ENCODE results near the gene RBMS1. TPM values are rescaled to one million over a fixed set of nuclear protein-coding genes. Genes with fewer than 3 reads are reported as not detected.

RBMS1 gene
- total RNA-seq, 1 experiment from 2014 or later = 65.4 TPM

- H3K36me3 Mint-ChIP-seq (ENCODE audit: insufficient read depth, unreplicated experiment) = peaks cover 51% of the 10 kb centered on the region
- peak; percentile 64 for DNase-seq (ENCODE audit: unreplicated experiment)
- intact Hi-C loops (cut with micrococcal nuclease) = no loop called here
- H3K27me3 Mint-ChIP-seq (ENCODE audit: insufficient read depth, unreplicated experiment) = no peaks in the 10 kb centered on the region
- H3K4me3 Mint-ChIP-seq (ENCODE audit: unreplicated experiment) = no peak overlapping the region
- ChIA-PET CTCF (interaction anchor here (0.7 to 0.9 kb wide), 3 partner anchors 36 to 179 kb away, joined by 3 to 4 read pairs (median 3); no protein-coding TSS in a partner anchor), POLR2A (interaction anchor here (0.6 kb wide), 1 partner anchor 148 kb away, joined by 3 read pairs; no protein-coding TSS in a partner anchor)
- TF ChIP-seq CTCF (IDR thresholded peaks at IDR 0.05; ENCODE audit: unreplicated experiment) = no peak
- no TSS peak for BruUV-seq (replicated peaks)
- peak overlapping the region; percentile 86 for H3K27ac Mint-ChIP-seq (ENCODE audit: low read depth, unreplicated experiment)
- H3K4me1 Mint-ChIP-seq (ENCODE audit: insufficient read depth, unreplicated experiment) = peaks cover 41% of the 10 kb centered on the region
- no peaks in the 10 kb centered on the region for H3K9me3 Mint-ChIP-seq (ENCODE audit: unreplicated experiment)
These were observed 205.3 kb downstream of the RBMS1 start for GRCh38 chr2:160288324-160288723.

GRCh38 chr2:160287476-160287875 is 206.1 kb downstream of the RBMS1 start:
- H3K27me3 Mint-ChIP-seq (ENCODE audit: insufficient read depth, unreplicated experiment) = no peaks in the 10 kb centered on the region
- H3K36me3 Mint-ChIP-seq (ENCODE audit: insufficient read depth, unreplicated experiment) = peaks cover 60% of the 10 kb centered on the region
- H3K4me3 Mint-ChIP-seq (ENCODE audit: unreplicated experiment) = no peak overlapping the region
- ChIA-PET POLR2A (interaction anchor here (0.6 kb wide), 2 partner anchors 47 to 864 kb away, joined by 3 to 4 read pairs; no protein-coding TSS in a partner anchor), CTCF (no interaction called here)
- intact Hi-C loops (cut with micrococcal nuclease) = no loop called here
- H3K9me3 Mint-ChIP-seq (ENCODE audit: unreplicated experiment) = no peaks in the 10 kb centered on the region
- no peak for DNase-seq (ENCODE audit: unreplicated experiment)
- TF ChIP-seq CTCF (IDR thresholded peaks at IDR 0.05; ENCODE audit: unreplicated experiment) = no peak
- peaks cover 32% of the 10 kb centered on the region for H3K4me1 Mint-ChIP-seq (ENCODE audit: insufficient read depth, unreplicated experiment)
- no TSS peak for BruUV-seq (replicated peaks)
- H3K27ac Mint-ChIP-seq (ENCODE audit: low read depth, unreplicated experiment) = peak overlapping the region; percentile 86

- no peaks in the 10 kb centered on the region for H3K9me3 Mint-ChIP-seq (ENCODE audit: unreplicated experiment)
- intact Hi-C loops (cut with micrococcal nuclease) = no loop called here
- peaks cover 26% of the 10 kb centered on the region for H3K4me1 Mint-ChIP-seq (ENCODE audit: insufficient read depth, unreplicated experiment)
- no TSS peak for BruUV-seq (replicated peaks)
- no peak for TF ChIP-seq CTCF (IDR thresholded peaks at IDR 0.05; ENCODE audit: unreplicated experiment)
- H3K27me3 Mint-ChIP-seq (ENCODE audit: insufficient read depth, unreplicated experiment) = no peaks in the 10 kb centered on the region
- no peak overlapping the region for H3K4me3 Mint-ChIP-seq (ENCODE audit: unreplicated experiment)
- POLR2A ChIA-PET = no interaction called here
- DNase-seq (ENCODE audit: unreplicated experiment) = no peak
- CTCF ChIA-PET = no interaction called here
- H3K27ac Mint-ChIP-seq (ENCODE audit: low read depth, unreplicated experiment) = no peak overlapping the region
- peaks cover 62% of the 10 kb centered on the region for H3K36me3 Mint-ChIP-seq (ENCODE audit: insufficient read depth, unreplicated experiment)
These were observed 207.1 kb downstream of the RBMS1 start for GRCh38 chr2:160286551-160286950.

GRCh38 chr2:160283675-160284074 is 209.9 kb downstream of the RBMS1 start:
- Mint-ChIP-seq H3K4me1 (ENCODE audit: insufficient read depth, unreplicated experiment) (peaks cover 16% of the 10 kb centered on the region), H3K36me3 (ENCODE audit: insufficient read depth, unreplicated experiment) (peaks cover 60% of the 10 kb centered on the region), H3K4me3 (ENCODE audit: unreplicated experiment) (no peak overlapping the region), H3K9me3 (ENCODE audit: unreplicated experiment) (no peaks in the 10 kb centered on the region), H3K27ac (ENCODE audit: low read depth, unreplicated experiment) (no peak overlapping the region), H3K27me3 (ENCODE audit: insufficient read depth, unreplicated experiment) (no peaks in the 10 kb centered on the region)
- TF ChIP-seq CTCF (IDR thresholded peaks at IDR 0.05; ENCODE audit: unreplicated experiment) = no peak
- BruUV-seq (replicated peaks) = no TSS peak
- no peak for DNase-seq (ENCODE audit: unreplicated experiment)
- ChIA-PET POLR2A (interaction anchor here (1.6 kb wide), 1 partner anchor 10 kb away, joined by 3 read pairs; no protein-coding TSS in a partner anchor), CTCF (interaction anchor here (2.8 kb wide), 1 partner anchor 174 kb away, joined by 7 read pairs; no protein-coding TSS in a partner anchor)
- intact Hi-C loops (cut with micrococcal nuclease) = no loop called here
